Choroid plexus epithelial cell (primary cell): ENCODE data around the gene COL1A1.

ENCODE experiments used
- DNase-seq: peaks from one replicate; pipeline ENCODE4 v3.0.0-alpha.2; 2010; ENCODE audit warnings: low read depth
- H3K4me3 ChIP-seq: 2 replicates; pipeline ENCODE4 v1.5.1; 2011; ENCODE audit warnings: low read depth, mild to moderate bottlenecking, control low read depth, low read length, moderate library complexity
- TF ChIP-seq, protein P1 (sequence below): conservative IDR thresholded peaks from 2 replicates; pipeline ENCODE4 v1.5.1; 2011; ENCODE audit warnings: low read depth, mild to moderate bottlenecking, control low read depth, inconsistent platforms, low read length, moderate library complexity

The COL1A1 gene

DNA sequence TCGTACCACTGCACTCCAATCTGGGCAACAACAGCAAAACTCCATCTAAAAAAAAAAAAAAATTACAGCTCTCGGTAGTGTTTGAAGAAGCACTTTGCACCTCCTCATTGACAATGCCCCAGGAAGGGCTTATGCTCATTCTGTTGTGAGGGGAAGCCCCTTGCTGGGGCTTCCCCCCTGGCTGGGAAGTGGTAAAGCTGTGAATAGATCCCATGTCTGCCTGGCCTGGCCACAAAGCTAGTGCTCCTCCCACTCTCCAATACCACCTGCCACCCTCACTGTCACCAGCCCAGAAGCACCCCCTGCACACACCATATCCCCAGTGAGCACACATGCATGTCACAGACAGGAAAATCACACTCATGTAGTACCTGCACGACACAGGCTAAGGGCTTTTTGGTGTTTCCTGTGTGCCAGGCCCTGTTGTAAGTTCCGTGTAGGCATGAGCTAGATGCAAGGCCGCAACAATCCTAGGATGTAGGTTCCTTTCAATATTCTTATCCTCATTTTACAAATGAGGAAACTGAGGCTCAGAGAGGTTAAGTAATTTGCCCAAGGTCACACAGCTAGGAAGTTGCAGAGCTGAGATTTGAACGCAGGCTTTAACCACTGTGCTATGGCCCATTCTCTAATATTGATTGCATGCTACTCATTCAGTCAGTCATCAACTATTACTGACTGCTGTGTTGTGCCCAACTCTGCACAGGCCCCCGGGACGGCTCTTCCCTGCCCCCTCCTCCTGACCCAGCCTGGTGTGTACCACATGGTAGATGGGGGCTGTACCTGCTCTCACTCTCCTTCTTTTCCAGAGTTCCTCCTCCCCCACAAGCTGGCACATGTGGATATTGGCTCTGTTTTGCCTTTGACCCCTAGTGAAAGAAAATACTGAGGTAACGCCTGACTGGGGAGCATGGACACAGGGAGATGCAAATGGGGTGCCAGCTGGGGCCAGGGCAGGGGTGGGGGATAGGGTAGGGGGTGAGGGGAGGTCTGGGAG, 11.9 kb upstream of the COL1A1 start:
- TF ChIP-seq, protein P1, sequence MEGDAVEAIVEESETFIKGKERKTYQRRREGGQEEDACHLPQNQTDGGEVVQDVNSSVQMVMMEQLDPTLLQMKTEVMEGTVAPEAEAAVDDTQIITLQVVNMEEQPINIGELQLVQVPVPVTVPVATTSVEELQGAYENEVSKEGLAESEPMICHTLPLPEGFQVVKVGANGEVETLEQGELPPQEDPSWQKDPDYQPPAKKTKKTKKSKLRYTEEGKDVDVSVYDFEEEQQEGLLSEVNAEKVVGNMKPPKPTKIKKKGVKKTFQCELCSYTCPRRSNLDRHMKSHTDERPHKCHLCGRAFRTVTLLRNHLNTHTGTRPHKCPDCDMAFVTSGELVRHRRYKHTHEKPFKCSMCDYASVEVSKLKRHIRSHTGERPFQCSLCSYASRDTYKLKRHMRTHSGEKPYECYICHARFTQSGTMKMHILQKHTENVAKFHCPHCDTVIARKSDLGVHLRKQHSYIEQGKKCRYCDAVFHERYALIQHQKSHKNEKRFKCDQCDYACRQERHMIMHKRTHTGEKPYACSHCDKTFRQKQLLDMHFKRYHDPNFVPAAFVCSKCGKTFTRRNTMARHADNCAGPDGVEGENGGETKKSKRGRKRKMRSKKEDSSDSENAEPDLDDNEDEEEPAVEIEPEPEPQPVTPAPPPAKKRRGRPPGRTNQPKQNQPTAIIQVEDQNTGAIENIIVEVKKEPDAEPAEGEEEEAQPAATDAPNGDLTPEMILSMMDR, result no peak
- no peak for DNase-seq
- H3K4me3 ChIP-seq, result no peak overlapping the region

DNA sequence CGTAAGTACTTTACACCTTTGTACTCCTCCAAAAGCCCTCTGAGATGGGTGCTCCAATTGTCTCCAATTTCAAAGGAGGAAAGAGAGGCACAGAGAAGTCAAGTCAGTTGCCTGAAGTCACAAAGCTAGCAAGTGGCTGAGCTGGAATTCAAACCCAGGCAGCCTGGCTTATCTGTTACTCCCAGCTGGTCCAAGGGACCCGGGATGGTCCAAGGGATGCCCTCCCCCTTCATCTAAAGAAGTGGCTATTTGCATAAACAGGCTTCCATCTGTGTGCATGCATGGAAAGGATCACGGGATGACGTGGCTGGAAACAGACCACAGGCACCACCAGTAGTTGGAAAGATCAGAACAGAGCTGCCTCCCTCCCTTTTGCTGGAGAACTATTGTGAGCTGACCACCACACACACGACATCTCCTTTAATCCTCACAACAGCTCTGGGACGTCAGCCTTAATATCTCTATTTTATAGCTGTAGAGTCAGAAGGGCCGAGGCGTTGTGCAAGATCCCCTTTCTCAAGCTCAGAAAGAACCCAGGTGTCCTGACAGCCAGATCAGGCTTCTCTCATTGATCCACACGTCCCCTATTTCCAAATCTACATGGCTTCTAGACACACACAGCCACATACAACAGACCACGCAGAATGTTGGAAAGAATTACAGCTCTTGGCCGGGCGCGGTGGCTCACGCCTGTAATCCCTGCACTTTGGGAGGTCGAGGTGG, 10.9 kb upstream of the COL1A1 start:
- DNase-seq, result peak; percentile 59
- TF ChIP-seq, protein P1, result no peak
- H3K4me3 ChIP-seq, result no peak overlapping the region

DNA sequence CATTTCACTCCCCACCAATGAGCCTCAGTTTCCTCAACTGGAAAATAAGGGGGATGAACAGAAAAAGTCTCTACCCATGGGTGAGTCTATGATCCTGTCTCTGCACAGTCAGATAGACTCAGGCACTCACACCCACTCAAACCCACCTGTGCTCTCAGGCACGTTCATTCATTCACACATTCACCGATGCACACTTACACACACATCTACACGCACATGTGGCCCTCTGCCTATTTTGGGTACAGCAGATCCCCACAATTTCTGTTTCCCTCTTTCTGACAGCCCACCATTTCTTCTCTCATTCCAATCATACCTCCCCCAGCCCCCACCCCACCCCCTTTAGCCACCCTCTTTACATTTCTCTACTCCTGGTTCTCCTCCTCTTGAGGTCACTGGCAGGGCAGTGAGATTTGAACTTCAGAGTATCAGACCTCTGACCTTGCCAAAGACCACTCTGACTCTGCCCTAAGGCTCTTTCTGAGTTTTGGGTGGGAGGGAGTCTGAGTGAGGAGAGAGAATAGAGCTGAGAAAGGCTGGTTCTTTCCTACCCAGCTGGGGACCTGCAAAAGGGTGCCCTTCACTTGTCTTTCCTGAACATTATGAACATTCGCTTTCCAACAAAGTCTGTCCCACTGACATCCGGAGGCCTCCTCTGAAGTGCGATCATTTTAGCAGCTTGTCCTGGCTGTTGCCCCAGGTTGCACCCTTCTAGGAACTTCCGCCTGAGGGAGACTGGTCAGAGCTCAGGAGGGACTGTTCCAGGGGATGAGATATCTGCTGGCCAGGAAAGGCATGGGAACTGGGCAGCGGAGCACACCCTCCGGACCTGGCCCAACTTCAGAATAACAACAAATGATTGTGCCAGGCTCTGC, 10.1 kb upstream of the COL1A1 start:
- no peak for DNase-seq
- no peak overlapping the region for H3K4me3 ChIP-seq
- TF ChIP-seq, protein P1, result no peak

DNA sequence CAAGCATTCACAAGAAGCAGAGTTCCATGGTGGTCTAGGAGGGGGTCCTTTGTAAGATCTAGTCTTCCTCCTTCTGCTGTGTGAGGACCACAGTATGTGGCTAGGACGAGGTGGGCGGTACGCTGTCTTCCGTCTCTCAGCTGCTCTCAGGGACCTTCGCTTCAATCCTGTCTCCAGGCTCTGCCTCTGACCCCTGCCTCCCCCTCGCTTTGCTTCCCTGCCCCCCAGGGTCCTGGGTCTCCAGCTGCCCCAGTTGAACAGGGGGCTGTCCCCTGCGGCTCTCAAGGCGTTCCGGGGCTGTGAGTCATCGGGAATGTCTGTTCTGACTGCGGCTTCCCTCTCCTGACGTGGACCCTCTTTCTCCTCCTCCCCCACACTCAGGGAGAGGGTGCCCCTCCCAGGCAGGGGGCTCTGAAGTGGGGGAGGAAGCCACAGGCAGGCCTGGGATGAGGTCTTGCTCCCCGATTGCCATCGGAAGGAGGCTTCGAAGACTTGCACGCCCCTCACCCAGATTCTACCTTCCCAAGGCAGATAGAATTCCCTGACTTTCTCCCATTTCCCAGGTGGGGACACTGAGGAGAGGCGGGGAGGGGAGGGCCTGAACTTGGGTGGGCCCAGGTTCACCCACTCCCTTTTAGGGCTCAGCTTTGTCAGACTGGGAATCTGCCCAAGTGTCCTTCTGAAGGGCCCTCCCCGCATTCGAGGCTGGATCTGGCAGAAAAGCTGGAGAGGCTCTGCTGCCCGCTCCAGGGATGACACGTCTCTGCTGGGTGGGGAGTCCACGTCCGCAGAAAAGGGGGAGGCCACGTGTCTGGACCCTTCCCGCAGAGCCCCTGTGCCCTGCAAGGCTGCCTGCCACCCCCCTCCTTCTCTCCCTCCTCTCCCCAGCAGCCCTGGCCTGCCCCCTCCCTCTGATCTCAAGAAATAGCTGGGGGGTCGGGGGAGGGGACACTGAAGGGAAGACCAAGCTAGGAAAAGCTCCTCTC, 9.1 kb upstream of the COL1A1 start:
- peak overlapping the region; percentile 1 for H3K4me3 ChIP-seq
- peak; percentile 97 for DNase-seq
- TF ChIP-seq, protein P1, result no peak

DNA sequence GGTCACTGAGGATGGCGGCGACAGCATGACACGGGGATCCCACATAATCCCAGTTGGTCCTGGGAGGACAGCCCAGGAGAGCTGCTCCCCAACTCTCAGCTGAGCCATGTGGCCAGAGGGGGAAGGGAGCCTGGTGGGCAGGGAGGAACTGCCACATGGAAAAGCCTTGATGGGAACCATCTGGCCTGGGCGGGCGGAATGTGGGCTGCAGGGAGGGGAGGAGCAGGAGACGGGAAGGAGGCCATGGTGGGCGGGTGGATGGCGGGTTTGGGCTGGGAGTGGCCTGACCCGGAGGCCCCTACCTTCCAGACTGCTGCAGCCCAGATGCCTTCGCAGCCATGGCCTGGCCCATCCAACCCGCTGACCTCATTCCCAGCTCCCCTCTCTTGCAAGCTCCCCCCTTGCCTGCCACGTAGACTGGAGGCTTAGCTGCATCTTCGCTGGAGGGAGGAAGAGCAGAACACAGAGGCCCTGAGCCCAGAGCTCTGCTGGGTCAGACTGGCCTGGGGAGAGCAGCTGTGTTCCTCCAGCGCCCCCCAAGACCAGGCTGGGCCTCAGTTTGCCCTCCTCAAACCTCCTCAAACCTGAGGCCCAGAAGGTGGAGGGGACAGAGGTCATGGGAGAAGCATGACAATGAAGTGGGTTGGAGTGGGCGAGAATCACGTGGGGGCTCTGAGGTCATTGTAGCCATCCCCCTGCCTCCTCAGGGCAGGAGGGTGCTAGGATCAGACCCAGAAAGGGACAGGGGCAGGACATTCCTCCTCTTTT, 8.2 kb upstream of the COL1A1 start:
- TF ChIP-seq, protein P1, result no peak
- peak overlapping the region; percentile 1 for H3K4me3 ChIP-seq
- DNase-seq, result peak; percentile 98
